Neural progenitor cell (in vitro differentiated cells): ENCODE measurements around the gene LITAFD. TPM values are rescaled to one million over a fixed set of nuclear protein-coding genes. Genes with fewer than 3 reads are reported as not detected.

Experiments
- DNase-seq: peaks from one replicate; pipeline ENCODE4 v3.0.0-alpha.2; 2016; ENCODE audit warnings: low spot score
- H2AFZ ChIP-seq: fragments of 200-600 bp; sonication (generic); replicated peaks from 2 replicates; pipeline ENCODE4 v1.6.1; 2016; ENCODE audit warnings: antibody characterized with exemption
- H3F3A ChIP-seq: fragments of 200-600 bp; sonication (generic); 2 replicates; pipeline ENCODE4 v1.6.1; 2016; ENCODE audit warnings: antibody characterized with exemption, low read depth
- H3K27ac ChIP-seq: fragments of 200-600 bp; sonication (generic); 2 replicates; pipeline ENCODE4 v1.5.1; 2016; ENCODE audit warnings: mild to moderate bottlenecking
- H3K27me3 ChIP-seq: fragments of 200-600 bp; sonication (generic); 2 replicates; pipeline ENCODE4 v1.6.1; 2016; ENCODE audit warnings: mild to moderate bottlenecking, moderate library complexity
- H3K36me3 ChIP-seq: fragments of 200-600 bp; sonication (generic); 2 replicates; pipeline ENCODE4 v1.5.1; 2016
- H3K4me1 ChIP-seq: fragments of 200-600 bp; sonication (generic); 2 replicates; pipeline ENCODE4 v1.6.1; 2016; ENCODE audit warnings: mixed run types
- H3K4me2 ChIP-seq: fragments of 200-600 bp; sonication (generic); 2 replicates; pipeline ENCODE4 v1.6.1; 2016
- H3K4me3 ChIP-seq: fragments of 200-600 bp; sonication (generic); 2 replicates; pipeline ENCODE4 v1.5.1; 2016
- H3K79me2 ChIP-seq: fragments of 200-600 bp; sonication (generic); 2 replicates; pipeline ENCODE4 v1.6.1; 2016; ENCODE audit warnings: low read depth
- H3K9ac ChIP-seq: fragments of 200-600 bp; sonication (generic); 2 replicates; pipeline ENCODE4 v1.6.1; 2016
- H3K9me3 ChIP-seq: fragments of 200-600 bp; sonication (generic); 2 replicates; pipeline ENCODE4 v1.5.1; 2016; ENCODE audit warnings: low read depth
- H4K20me1 ChIP-seq: fragments of 200-600 bp; sonication (generic); 2 replicates; pipeline ENCODE4 v1.6.1; 2016; ENCODE audit warnings: low read depth
- H3K27ac Mint-ChIP-seq: 3 replicates; pipeline ENCODE4 v1.8.0; 2021; ENCODE audit warnings: mixed read lengths
- H3K27me3 Mint-ChIP-seq: 2 replicates; pipeline ENCODE4 v1.8.0; 2022; ENCODE audit warnings: low read depth, mild to moderate bottlenecking, inconsistent platforms, moderate library complexity, mixed read lengths; ENCODE audit not compliant: insufficient read depth
- H3K36me3 Mint-ChIP-seq: 3 replicates; pipeline ENCODE4 v1.8.0; 2021; ENCODE audit warnings: mixed read lengths
- H3K4me1 Mint-ChIP-seq: 3 replicates; pipeline ENCODE4 v1.8.0; 2021; ENCODE audit warnings: mixed read lengths
- H3K4me3 Mint-ChIP-seq: 3 replicates; pipeline ENCODE4 v1.8.0; 2021; ENCODE audit warnings: mild to moderate bottlenecking, moderate library complexity, mixed read lengths
- H3K9me3 Mint-ChIP-seq: 3 replicates; pipeline ENCODE4 v1.8.0; 2020; ENCODE audit warnings: mixed read lengths
- CTCF ChIP-seq: fragments of 200-600 bp; sonication (generic); IDR thresholded peaks from 2 replicates; pipeline ENCODE4 v1.5.1; 2017; ENCODE audit warnings: antibody characterized with exemption, mild to moderate bottlenecking
- EZH2 ChIP-seq: fragments of 200-600 bp; sonication (generic); IDR thresholded peaks from 2 replicates; pipeline ENCODE4 v1.6.1; 2017; ENCODE audit warnings: antibody characterized with exemption, mild to moderate bottlenecking, moderate library complexity
- EZH2phosphoT487 ChIP-seq: fragments of 200-600 bp; sonication (generic); IDR thresholded peaks from 2 replicates; pipeline ENCODE4 v1.6.1; 2017; ENCODE audit warnings: antibody characterized with exemption
- total RNA-seq: library from RNA; depleted of rRNA; stranded (reverse); fragments of >200 nt; gene quantifications from 2 replicates; pipeline ENCODE4 v1.2.3, GENCODE V29; 2015; ENCODE audit warnings: low replicate concordance

Gene LITAFD
- total RNA-seq, 1 donor from 2014 or later, result not detected

DNA sequence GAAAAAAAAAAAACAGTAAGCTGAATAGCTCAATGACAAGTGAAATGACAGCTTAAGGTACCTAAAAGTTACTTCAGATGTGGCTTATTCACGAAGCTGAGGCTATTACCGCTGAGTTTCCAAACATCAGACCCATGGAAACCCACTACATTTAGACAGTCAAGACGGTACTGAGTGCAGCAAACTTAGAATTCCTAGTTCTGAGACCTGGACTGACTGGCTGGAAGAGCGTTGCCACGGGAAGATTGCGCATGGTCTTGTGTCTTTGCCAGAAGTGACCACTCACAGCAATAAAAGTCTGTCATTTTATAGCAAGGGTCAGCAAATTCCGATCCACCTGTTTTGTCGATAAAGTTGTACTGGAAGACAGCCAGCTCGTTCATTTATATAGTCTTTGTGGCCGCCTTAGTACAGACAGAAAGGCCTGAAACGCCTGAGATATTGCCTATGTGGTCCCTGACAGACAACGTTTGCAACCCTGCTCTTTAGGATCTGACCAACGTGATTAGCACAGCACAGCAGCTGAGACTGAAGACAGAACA is 19.2 kb downstream of the LITAFD start:
- H3K36me3 Mint-ChIP-seq, result peaks cover 54% of the 10 kb centered on the region
- no peaks in the 10 kb centered on the region for H3F3A ChIP-seq
- H4K20me1 ChIP-seq, result peaks cover 19% of the 10 kb centered on the region
- H3K27me3 ChIP-seq, result no peaks in the 10 kb centered on the region
- H3K27ac Mint-ChIP-seq, result no peak overlapping the region
- no peak overlapping the region for H3K4me3 Mint-ChIP-seq
- TF ChIP-seq EZH2 (no peak), CTCF (no peak), EZH2phosphoT487 (no peak)
- H3K9me3 Mint-ChIP-seq, result no peaks in the 10 kb centered on the region
- no peaks in the 10 kb centered on the region for H3K4me1 ChIP-seq
- H2AFZ ChIP-seq, result no peak overlapping the region
- no peak for DNase-seq
- no peak overlapping the region for H3K9ac ChIP-seq
- H3K79me2 ChIP-seq, result no peaks in the 10 kb centered on the region
- H3K4me1 Mint-ChIP-seq, result no peaks in the 10 kb centered on the region
- peaks cover 2% of the 10 kb centered on the region for H3K27me3 Mint-ChIP-seq
- H3K4me3 ChIP-seq, result no peak overlapping the region
- H3K36me3 ChIP-seq, result peaks cover 24% of the 10 kb centered on the region
- no peaks in the 10 kb centered on the region for H3K9me3 ChIP-seq
- H3K4me2 ChIP-seq, result no peak overlapping the region
- H3K27ac ChIP-seq, result no peak overlapping the region

DNA sequence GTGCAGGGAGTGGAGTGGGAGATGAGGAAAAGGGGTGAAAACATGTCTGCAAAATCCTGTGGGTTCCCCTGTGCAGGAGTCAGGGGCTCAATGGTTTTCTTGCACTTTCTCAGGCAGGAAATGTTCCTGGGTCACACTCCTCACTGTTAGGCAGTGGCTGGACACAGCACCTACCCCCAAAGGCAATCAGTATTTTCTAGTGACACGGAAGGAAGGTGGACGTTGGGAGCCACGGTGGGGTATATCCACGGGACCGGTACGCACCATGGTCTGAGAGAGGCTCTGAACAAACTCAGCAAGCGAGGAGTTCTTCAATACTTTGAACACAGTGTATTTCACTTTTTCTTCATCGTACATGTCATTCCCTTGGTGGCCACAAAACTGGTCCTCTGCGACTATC is 20.9 kb downstream of the LITAFD start:
- Histone ChIP-seq H4K20me1 (peaks cover 25% of the 10 kb centered on the region), H3F3A (no peaks in the 10 kb centered on the region), H3K27me3 (no peaks in the 10 kb centered on the region), H3K36me3 (peaks cover 20% of the 10 kb centered on the region), H3K9ac (no peak overlapping the region), H3K4me1 (no peaks in the 10 kb centered on the region), H3K4me2 (no peak overlapping the region), H2AFZ (no peak overlapping the region), H3K4me3 (no peak overlapping the region), H3K27ac (no peak overlapping the region), H3K9me3 (no peaks in the 10 kb centered on the region), H3K79me2 (no peaks in the 10 kb centered on the region)
- no peak overlapping the region for H3K4me3 Mint-ChIP-seq
- H3K36me3 Mint-ChIP-seq, result peaks cover 51% of the 10 kb centered on the region
- no peak for DNase-seq
- peaks cover 2% of the 10 kb centered on the region for H3K27me3 Mint-ChIP-seq
- no peaks in the 10 kb centered on the region for H3K9me3 Mint-ChIP-seq
- no peak overlapping the region for H3K27ac Mint-ChIP-seq
- H3K4me1 Mint-ChIP-seq, result no peaks in the 10 kb centered on the region
- TF ChIP-seq EZH2 (no peak), CTCF (no peak), EZH2phosphoT487 (no peak)

GRCh38 chr16:8904018-8904430 is 21.9 kb downstream of the LITAFD start:
- Mint-ChIP-seq H3K27ac (no peak overlapping the region), H3K4me3 (no peak overlapping the region), H3K27me3 (peaks cover 2% of the 10 kb centered on the region), H3K4me1 (no peaks in the 10 kb centered on the region), H3K9me3 (no peaks in the 10 kb centered on the region), H3K36me3 (peaks cover 48% of the 10 kb centered on the region)
- Histone ChIP-seq H3K4me3 (no peak overlapping the region), H3K9ac (no peak overlapping the region), H4K20me1 (peaks cover 25% of the 10 kb centered on the region), H3K9me3 (no peaks in the 10 kb centered on the region), H3K4me1 (no peaks in the 10 kb centered on the region), H3K79me2 (no peaks in the 10 kb centered on the region), H3K27me3 (no peaks in the 10 kb centered on the region), H3K4me2 (no peak overlapping the region), H3F3A (no peaks in the 10 kb centered on the region), H2AFZ (no peak overlapping the region), H3K36me3 (peaks cover 20% of the 10 kb centered on the region), H3K27ac (no peak overlapping the region)
- DNase-seq, result no peak
- no peak for TF ChIP-seq CTCF
- TF ChIP-seq EZH2phosphoT487, result no peak
